Caco-2 (cell line): ENCODE results near the gene TNNT2. TPM values are rescaled to one million over a fixed set of nuclear protein-coding genes. Genes with fewer than 3 reads are reported as not detected.

Experiments
- BruUV-seq: library from RNA; stranded (reverse); fragments of 400-500 nt; replicated peaks from 2 replicates; lab custom pipeline; 2021; lab: Mats Ljungman, UMichigan
- CTCF ChIA-PET: fragments of 300-600 bp; sonication (Branson Sonifier 250); formaldehyde crosslinking; loops from one replicate; lab custom pipeline; 2022; ENCODE audit warnings: antibody characterized with exemption; lab: Charles Lee
- POLR2A ChIA-PET: fragments of 300-600 bp; sonication (Branson Sonifier 250); formaldehyde crosslinking; loops from one replicate; lab custom pipeline; 2022; ENCODE audit warnings: antibody characterized with exemption; lab: Charles Lee
- DNase-seq, 2 experiments: peaks; one replicate each; pipeline versions ENCODE4 v3.0.0 to v3.0.0-alpha.2; 2020 to 2022
- H3K27me3 ChIP-seq: replicated peaks from 2 replicates; pipeline ENCODE4 v1.6.0; 2011; ENCODE audit warnings: low read length; ENCODE audit not compliant: control insufficient read depth, insufficient read depth
- H3K36me3 ChIP-seq: 2 replicates; pipeline ENCODE4 v1.5.1; 2011; ENCODE audit warnings: low read length; ENCODE audit not compliant: control insufficient read depth, insufficient read depth
- H3K4me1 ChIP-seq: fragments of 250-450 bp; sonication (Bioruptor Pico); 2 replicates; pipeline ENCODE4 v1.5.1; 2020; ENCODE audit warnings: mild to moderate bottlenecking
- H3K4me3 ChIP-seq: 2 replicates; pipeline ENCODE4 v1.5.1; 2011; ENCODE audit warnings: low read depth, mild to moderate bottlenecking, control low read depth, low read length
- H3K9me3 ChIP-seq: fragments of 250-450 bp; sonication (Bioruptor Pico); 2 replicates; pipeline ENCODE4 v1.5.1; 2020; ENCODE audit warnings: mild to moderate bottlenecking, moderate library complexity
- H3K27ac Mint-ChIP-seq: one replicate; pipeline ENCODE4 v1.8.0; 2022; ENCODE audit warnings: mixed read lengths; ENCODE audit not compliant: unreplicated experiment
- H3K27me3 Mint-ChIP-seq: one replicate; pipeline ENCODE4 v1.8.0; 2022; ENCODE audit warnings: mixed read lengths; ENCODE audit not compliant: insufficient read depth, unreplicated experiment
- H3K36me3 Mint-ChIP-seq: one replicate; pipeline ENCODE4 v1.8.0; 2022; ENCODE audit warnings: mild to moderate bottlenecking, mixed read lengths; ENCODE audit not compliant: insufficient read depth, unreplicated experiment
- H3K4me1 Mint-ChIP-seq: one replicate; pipeline ENCODE4 v1.8.0; 2022; ENCODE audit warnings: low read depth, mixed read lengths; ENCODE audit not compliant: unreplicated experiment
- H3K4me3 Mint-ChIP-seq: one replicate; pipeline ENCODE4 v1.8.0; 2022; ENCODE audit warnings: mild to moderate bottlenecking, moderate library complexity, mixed read lengths; ENCODE audit not compliant: unreplicated experiment
- H3K9me3 Mint-ChIP-seq: one replicate; pipeline ENCODE4 v1.8.0; 2022; ENCODE audit warnings: mixed read lengths; ENCODE audit not compliant: unreplicated experiment
- intact Hi-C: fragments of 100-400 bp; cut with micrococcal nuclease; formaldehyde crosslinking; loops from one replicate; pipeline ENCODE4 v1.10.0; 2022; ENCODE audit not compliant: unreplicated experiment
- total RNA-seq: library from RNA; stranded (reverse); gene quantifications from 2 replicates; pipeline ENCODE4 v1.2.3, GENCODE V29; 2022
- TF ChIP-seq, protein P1 (sequence below), 2 experiments: fragments of 200-600 bp in 1 of 2; IDR thresholded peaks; 1 replicate in 1 of 2; 2 replicates in 1 of 2; pipeline versions ENCODE4 v1.5.1 to v1.8.0; 2011 to 2022; ENCODE audit warnings: antibody characterized with exemption in 1 of 2, control low read depth in 1 of 2, inconsistent platforms in 1 of 2, low read depth in 1 of 2, low read length in 1 of 2, mild to moderate bottlenecking in 1 of 2, moderate library complexity in 1 of 2; ENCODE audit not compliant: insufficient read depth in 1 of 2, severe bottlenecking in 1 of 2, unreplicated experiment in 1 of 2

Gene TNNT2
- total RNA-seq, 1 experiment from 2014 or later, result 7.3 TPM

DNA sequence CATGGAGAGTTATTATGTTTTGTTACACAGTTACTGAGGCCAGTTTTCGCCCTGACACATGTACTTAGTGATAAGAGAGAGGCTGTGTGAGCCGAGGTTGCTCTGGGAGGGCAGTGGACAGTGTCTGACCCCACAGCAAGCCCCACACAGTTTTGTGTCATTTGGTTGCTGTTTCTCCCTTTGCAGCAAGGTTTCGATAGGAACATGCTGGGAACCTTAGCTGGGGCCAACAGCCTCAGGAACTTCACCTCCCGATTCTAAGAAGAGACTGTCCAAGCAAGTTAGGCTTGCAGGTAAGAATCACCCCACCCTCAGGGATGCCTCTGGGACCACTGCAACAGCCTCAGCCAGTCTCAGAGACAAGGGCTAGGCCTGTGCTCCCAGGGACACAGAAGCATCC is 48.9 kb downstream of the TNNT2 start:
- TF ChIP-seq, protein P1, sequence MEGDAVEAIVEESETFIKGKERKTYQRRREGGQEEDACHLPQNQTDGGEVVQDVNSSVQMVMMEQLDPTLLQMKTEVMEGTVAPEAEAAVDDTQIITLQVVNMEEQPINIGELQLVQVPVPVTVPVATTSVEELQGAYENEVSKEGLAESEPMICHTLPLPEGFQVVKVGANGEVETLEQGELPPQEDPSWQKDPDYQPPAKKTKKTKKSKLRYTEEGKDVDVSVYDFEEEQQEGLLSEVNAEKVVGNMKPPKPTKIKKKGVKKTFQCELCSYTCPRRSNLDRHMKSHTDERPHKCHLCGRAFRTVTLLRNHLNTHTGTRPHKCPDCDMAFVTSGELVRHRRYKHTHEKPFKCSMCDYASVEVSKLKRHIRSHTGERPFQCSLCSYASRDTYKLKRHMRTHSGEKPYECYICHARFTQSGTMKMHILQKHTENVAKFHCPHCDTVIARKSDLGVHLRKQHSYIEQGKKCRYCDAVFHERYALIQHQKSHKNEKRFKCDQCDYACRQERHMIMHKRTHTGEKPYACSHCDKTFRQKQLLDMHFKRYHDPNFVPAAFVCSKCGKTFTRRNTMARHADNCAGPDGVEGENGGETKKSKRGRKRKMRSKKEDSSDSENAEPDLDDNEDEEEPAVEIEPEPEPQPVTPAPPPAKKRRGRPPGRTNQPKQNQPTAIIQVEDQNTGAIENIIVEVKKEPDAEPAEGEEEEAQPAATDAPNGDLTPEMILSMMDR (IDR thresholded peaks at IDR 0.05; ENCODE audit: insufficient read depth in 1 of 2, low read depth in 1 of 2, low read length in 1 of 2, severe bottlenecking in 1 of 2, unreplicated experiment in 1 of 2), result no peak
- Histone ChIP-seq H3K27me3 (peaks cover 2% of the 10 kb centered on the region; the same call in 1 of the 2 replicates), H3K36me3 (no peaks in the 10 kb centered on the region), H3K4me1 (no peaks in the 10 kb centered on the region), H3K9me3 (no peaks in the 10 kb centered on the region), H3K4me3 (no peak overlapping the region)
- Mint-ChIP-seq H3K4me1 (no peaks in the 10 kb centered on the region), H3K27ac (no peak overlapping the region), H3K4me3 (no peak overlapping the region), H3K27me3 (peaks cover 15% of the 10 kb centered on the region), H3K9me3 (no peaks in the 10 kb centered on the region), H3K36me3 (no peaks in the 10 kb centered on the region)
- BruUV-seq, result no TSS peak
- CTCF ChIA-PET, result interaction anchor here (0.6 kb wide), 1 partner anchor 308 kb away, joined by 4 read pairs; no protein-coding TSS in a partner anchor
- POLR2A ChIA-PET, result no interaction called here
- intact Hi-C loops, result no loop called here
- no peak for DNase-seq

DNA sequence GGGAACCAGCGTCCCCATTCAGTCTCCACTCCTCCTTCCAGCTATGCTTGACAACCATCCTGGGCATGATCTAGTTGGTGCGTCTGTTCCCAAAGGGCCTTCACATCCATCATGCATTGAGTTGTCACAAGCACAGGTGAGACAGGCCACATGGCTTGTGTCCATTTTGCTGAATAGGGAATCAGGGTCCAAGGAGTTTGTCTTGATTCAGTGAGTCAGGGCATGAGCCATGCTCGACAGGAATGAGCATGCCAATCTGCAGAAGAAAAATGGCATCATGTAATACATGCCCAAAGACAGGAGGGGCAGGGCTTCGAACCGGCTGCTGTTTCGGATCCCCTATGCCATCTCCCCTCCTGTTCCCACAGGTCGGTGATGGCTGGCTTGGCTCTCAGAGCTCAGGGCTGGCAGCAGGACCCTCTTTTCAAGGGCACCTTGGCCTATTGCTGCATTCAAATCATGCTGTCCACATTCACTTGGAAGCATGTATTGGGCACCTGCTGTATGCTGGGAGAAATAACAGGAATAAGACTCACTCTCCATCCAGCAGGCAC is 49.7 kb downstream of the TNNT2 start:
- intact Hi-C loops, result no loop called here
- Histone ChIP-seq H3K4me3 (no peak overlapping the region), H3K27me3 (peaks cover 2% of the 10 kb centered on the region; the same call in 1 of the 2 replicates), H3K9me3 (no peaks in the 10 kb centered on the region), H3K36me3 (no peaks in the 10 kb centered on the region), H3K4me1 (no peaks in the 10 kb centered on the region)
- no peak overlapping the region for H3K4me3 Mint-ChIP-seq
- no peak for DNase-seq
- no peaks in the 10 kb centered on the region for H3K36me3 Mint-ChIP-seq
- no peaks in the 10 kb centered on the region for H3K4me1 Mint-ChIP-seq
- ChIA-PET POLR2A (no interaction called here), CTCF (no interaction called here)
- H3K27me3 Mint-ChIP-seq, result peaks cover 15% of the 10 kb centered on the region
- TF ChIP-seq, protein P1 (IDR thresholded peaks at IDR 0.05; ENCODE audit: insufficient read depth in 1 of 2, low read depth in 1 of 2, low read length in 1 of 2, severe bottlenecking in 1 of 2, unreplicated experiment in 1 of 2), result no peak
- no TSS peak for BruUV-seq
- H3K9me3 Mint-ChIP-seq, result no peaks in the 10 kb centered on the region
- H3K27ac Mint-ChIP-seq, result no peak overlapping the region

DNA sequence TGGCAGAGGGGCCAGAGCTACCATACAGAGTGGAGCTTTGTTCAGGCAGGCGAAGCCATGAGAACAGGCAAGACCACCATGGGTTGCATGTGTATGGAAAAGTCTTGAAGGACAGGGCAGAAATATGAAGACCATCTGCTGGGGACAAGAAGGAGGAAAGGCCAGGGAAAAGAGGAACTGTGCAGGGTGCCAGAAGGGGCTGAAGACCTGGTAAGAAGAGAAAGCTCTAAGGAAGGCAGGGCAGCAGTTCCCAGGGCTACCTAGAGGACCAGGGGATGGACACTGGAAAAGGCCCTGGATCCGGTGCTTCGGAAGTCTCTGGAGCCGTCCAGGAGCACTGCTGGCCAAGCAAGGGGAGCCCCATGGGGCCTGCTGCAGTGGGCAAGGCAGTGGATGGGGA is 50.8 kb downstream of the TNNT2 start:
- CTCF ChIA-PET, result interaction anchor here (0.6 kb wide), 1 partner anchor 760 kb away, joined by 4 read pairs; no protein-coding TSS in a partner anchor
- Histone ChIP-seq H3K4me1 (no peaks in the 10 kb centered on the region), H3K4me3 (no peak overlapping the region), H3K36me3 (no peaks in the 10 kb centered on the region), H3K27me3 (peaks cover 2% of the 10 kb centered on the region; the same call in 1 of the 2 replicates), H3K9me3 (no peaks in the 10 kb centered on the region)
- H3K27ac Mint-ChIP-seq, result no peak overlapping the region
- no peaks in the 10 kb centered on the region for H3K4me1 Mint-ChIP-seq
- H3K27me3 Mint-ChIP-seq, result peaks cover 15% of the 10 kb centered on the region
- TF ChIP-seq, protein P1 (IDR thresholded peaks at IDR 0.05; ENCODE audit: insufficient read depth in 1 of 2, low read depth in 1 of 2, low read length in 1 of 2, severe bottlenecking in 1 of 2, unreplicated experiment in 1 of 2), result no peak
- DNase-seq, result no peak
- intact Hi-C loops, result no loop called here
- POLR2A ChIA-PET, result no interaction called here
- H3K9me3 Mint-ChIP-seq, result no peaks in the 10 kb centered on the region
- H3K36me3 Mint-ChIP-seq, result no peaks in the 10 kb centered on the region
- H3K4me3 Mint-ChIP-seq, result no peak overlapping the region
- BruUV-seq, result no TSS peak
